SK-N-SH treated with all-trans-retinoic acid at 6 μM for 48 hours (cell line): ENCODE measurements around the gene HSP90AB1.

ENCODE experiments used
- ARNTL ChIP-seq: fragments of 450-650 bp; formaldehyde crosslinking; IDR thresholded peaks from 2 replicates; pipeline ENCODE4 v1.5.0; 2020; ENCODE audit warnings: low read depth, mild to moderate bottlenecking, moderate library complexity, borderline replicate concordance
- GLIS3 ChIP-seq: fragments of 250-450 bp; sonication (Bioruptor Pico); IDR thresholded peaks from 2 replicates; pipeline ENCODE4 v1.5.0; 2020; ENCODE audit warnings: mild to moderate bottlenecking, moderate library complexity
- TCF4 ChIP-seq: fragments of 250-450 bp; sonication (Bioruptor Pico); IDR thresholded peaks from 2 replicates; pipeline ENCODE4 v1.8.0; 2021; ENCODE audit warnings: mild to moderate bottlenecking, moderate library complexity, borderline replicate concordance
- ZFP30 ChIP-seq: fragments of 450-650 bp; formaldehyde crosslinking; IDR thresholded peaks from 2 replicates; pipeline ENCODE4 v1.5.0; 2022; ENCODE audit warnings: mild to moderate bottlenecking, moderate library complexity

GRCh38 chr6:44228433-44228832, 18.5 kb upstream of the HSP90AB1 start:
- TF ChIP-seq GLIS3 (no peak), ZFP30 (CRISPR knock-in tag) (no peak), TCF4 (CRISPR knock-in tag) (no peak), ARNTL (no peak)
